ENCODE data around the gene MDFIC. TPM values are rescaled to one million over a fixed set of nuclear protein-coding genes. Genes with fewer than 3 reads are reported as not detected.

Gene MDFIC
- total RNA-seq, 1 donor from 2014 or later, result 39.0 TPM

- TF ChIP-seq CTCF (IDR thresholded peaks at IDR 0.05), result no peak
- no peak overlapping the region for H3K27ac ChIP-seq
- H3K4me1 ChIP-seq, result peaks cover 5% of the 10 kb centered on the region
- H3K4me3 ChIP-seq, result no peak overlapping the region
- ATAC-seq (no peak), DNase-seq (no peak)
- H3K36me3 ChIP-seq, result no peaks in the 10 kb centered on the region
- H3K27me3 ChIP-seq, result no peaks in the 10 kb centered on the region
- intact Hi-C loops (cut with DNase I), result no loop called here
- H3K9me3 ChIP-seq, result no peaks in the 10 kb centered on the region
Observed at GRCh38 chr7:114966156-114966555, 44.3 kb downstream of the MDFIC start.

- TF ChIP-seq CTCF (IDR thresholded peaks at IDR 0.05), result no peak
- intact Hi-C loops (cut with DNase I), result no loop called here
- Histone ChIP-seq H3K36me3 (no peaks in the 10 kb centered on the region), H3K4me3 (no peak overlapping the region), H3K4me1 (no peaks in the 10 kb centered on the region), H3K9me3 (no peaks in the 10 kb centered on the region), H3K27me3 (no peaks in the 10 kb centered on the region), H3K27ac (no peak overlapping the region)
- no peak for DNase-seq
- no peak for ATAC-seq
Observed at GRCh38 chr7:114969096-114969495, 47.2 kb downstream of the MDFIC start.

- ATAC-seq, result no peak
Observed at GRCh38 chr7:114970308-114970707, 48.4 kb downstream of the MDFIC start.

GRCh38 chr7:114970732-114971131, 48.8 kb downstream of the MDFIC start:
- TF ChIP-seq CTCF (IDR thresholded peaks at IDR 0.05), result no peak
- DNase-seq (no peak), ATAC-seq (no peak)
- H3K9me3 ChIP-seq, result no peaks in the 10 kb centered on the region
- intact Hi-C loops (cut with DNase I), result no loop called here
- no peak overlapping the region for H3K4me3 ChIP-seq
- no peaks in the 10 kb centered on the region for H3K36me3 ChIP-seq
- H3K27me3 ChIP-seq, result no peaks in the 10 kb centered on the region
- no peak overlapping the region for H3K27ac ChIP-seq
- H3K4me1 ChIP-seq, result peaks cover 5% of the 10 kb centered on the region

More at GRCh38 chr7:114970308-114970707, 48.4 kb downstream of the MDFIC start:
- no peak overlapping the region for H3K27ac ChIP-seq
- no peaks in the 10 kb centered on the region for H3K36me3 ChIP-seq
- no peaks in the 10 kb centered on the region for H3K27me3 ChIP-seq
- H3K4me3 ChIP-seq, result no peak overlapping the region
- TF ChIP-seq CTCF (IDR thresholded peaks at IDR 0.05), result no peak
- no peak for DNase-seq
- no peaks in the 10 kb centered on the region for H3K9me3 ChIP-seq
- intact Hi-C loops (cut with DNase I), result no loop called here
- peaks cover 1% of the 10 kb centered on the region for H3K4me1 ChIP-seq

GRCh38 chr7:114972567-114972966, 50.7 kb downstream of the MDFIC start:
- no peak for TF ChIP-seq CTCF (IDR thresholded peaks at IDR 0.05)
- no peak for ATAC-seq

GRCh38 chr7:114973147-114973546, 51.3 kb downstream of the MDFIC start:
- H3K4me3 ChIP-seq, result no peak overlapping the region
- peaks cover 5% of the 10 kb centered on the region for H3K4me1 ChIP-seq
- ATAC-seq (no peak), DNase-seq (no peak)
- TF ChIP-seq CTCF (IDR thresholded peaks at IDR 0.05), result no peak
- H3K27ac ChIP-seq, result no peak overlapping the region
- H3K36me3 ChIP-seq, result no peaks in the 10 kb centered on the region
- intact Hi-C loops (cut with DNase I), result no loop called here
- H3K9me3 ChIP-seq, result no peaks in the 10 kb centered on the region
- no peaks in the 10 kb centered on the region for H3K27me3 ChIP-seq

More at GRCh38 chr7:114972567-114972966, 50.7 kb downstream of the MDFIC start:
- Histone ChIP-seq H3K4me1 (peaks cover 5% of the 10 kb centered on the region), H3K27ac (no peak overlapping the region), H3K9me3 (no peaks in the 10 kb centered on the region), H3K4me3 (no peak overlapping the region), H3K36me3 (no peaks in the 10 kb centered on the region), H3K27me3 (no peaks in the 10 kb centered on the region)
- no peak for DNase-seq
- intact Hi-C loops (cut with DNase I), result no loop called here
